ENCODE results near the gene TMEM198.

The TMEM198 gene

DNA sequence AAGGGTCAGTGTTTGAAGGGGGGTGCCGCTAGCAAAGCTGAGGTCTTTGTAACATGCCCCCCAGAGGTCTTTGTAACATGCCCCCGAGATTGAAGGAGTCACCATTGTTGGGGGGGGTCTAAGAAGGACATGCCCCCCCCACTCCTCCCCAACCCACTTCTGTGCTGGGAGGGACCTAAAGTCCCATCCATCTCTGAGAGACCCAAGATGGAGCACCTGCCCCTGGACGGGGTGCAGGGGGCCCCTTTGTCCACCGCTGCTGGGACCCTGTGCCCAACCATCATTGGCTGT is 35.4 kb upstream of the TMEM198 start:
- DNase-seq (ENCODE audit: extremely low spot score), result no peak
- no peak for TF ChIP-seq FOXM1 (IDR thresholded peaks at IDR 0.05; ENCODE audit: borderline replicate concordance)
- TF ChIP-seq SUZ12 (IDR thresholded peaks at IDR 0.05), result no peak
- TF ChIP-seq FOXA1 (IDR thresholded peaks at IDR 0.05), result no peak
- TF ChIP-seq LEF1 (IDR thresholded peaks at IDR 0.05; ENCODE audit: borderline replicate concordance), result no peak
- TF ChIP-seq HDGF (IDR thresholded peaks at IDR 0.05; ENCODE audit: borderline replicate concordance), result no peak
- no peak for TF ChIP-seq ZNF384 (IDR thresholded peaks at IDR 0.05)
- TF ChIP-seq L3MBTL2 (conservative IDR thresholded peaks at IDR 0.05), result no peak
- TF ChIP-seq BHLHE40 (IDR thresholded peaks at IDR 0.05; ENCODE audit: borderline replicate concordance), result no peak
- TF ChIP-seq CTBP1 (IDR thresholded peaks at IDR 0.05; ENCODE audit: borderline replicate concordance), result no peak
- TF ChIP-seq ARNT (IDR thresholded peaks at IDR 0.05), result no peak
- no peak for TF ChIP-seq ELF4 (IDR thresholded peaks at IDR 0.05)
- no peak for TF ChIP-seq TARDBP (IDR thresholded peaks at IDR 0.05)
- TF ChIP-seq NFRKB (IDR thresholded peaks at IDR 0.05), result no peak
- TF ChIP-seq SP1 (IDR thresholded peaks at IDR 0.05), result no peak
- no peak for TF ChIP-seq PKNOX1 (IDR thresholded peaks at IDR 0.05)
- no peak for TF ChIP-seq FOXK2 (IDR thresholded peaks at IDR 0.05)
- CTCF ChIA-PET, result interaction anchor here (1.3 to 2.4 kb wide), 3 partner anchors 9 to 32 kb away, joined by 4 to 31 read pairs (median 5); partner anchors contain the start of gene GMPPA
- POLR2A ChIA-PET, result interaction anchor here (5.0 kb wide), 1 partner anchor 9 kb away, joined by 41 read pairs; the partner anchor contains the start of gene GMPPA

GRCh38 chr2:219508971-219509779 is 34.7 kb upstream of the TMEM198 start:
- CTCF ChIA-PET, result interaction anchor here (0.7 to 2.4 kb wide), 14 partner anchors 9 to 235 kb away, joined by 3 to 31 read pairs (median 5); partner anchors contain the start of gene GMPPA
- TF ChIP-seq HDGF (IDR thresholded peaks at IDR 0.05; ENCODE audit: borderline replicate concordance) (no peak), FOXM1 (IDR thresholded peaks at IDR 0.05; ENCODE audit: borderline replicate concordance) (no peak)
- no peak for DNase-seq (ENCODE audit: extremely low spot score)
- POLR2A ChIA-PET, result interaction anchor here (1.0 to 5.0 kb wide), 5 partner anchors 8 to 35 kb away, joined by 3 to 41 read pairs (median 3); partner anchors contain the start of genes CHPF, GMPPA and TMEM198

GRCh38 chr2:219509780-219510511 is 33.9 kb upstream of the TMEM198 start:
- TF ChIP-seq FOXK2 (IDR thresholded peaks at IDR 0.05) (no peak), PKNOX1 (IDR thresholded peaks at IDR 0.05) (peak; percentile 69)
- ChIA-PET POLR2A (interaction anchor here (0.9 to 5.0 kb wide), 6 partner anchors 9 to 34 kb away, joined by 3 to 41 read pairs (median 3); partner anchors contain the start of genes CHPF, GMPPA and TMEM198), CTCF (interaction anchor here (0.5 to 2.4 kb wide), 24 partner anchors 9 to 236 kb away, joined by 3 to 31 read pairs (median 4); partner anchors contain the start of gene GMPPA)
- peak; percentile 70 for DNase-seq (ENCODE audit: extremely low spot score)

DNA sequence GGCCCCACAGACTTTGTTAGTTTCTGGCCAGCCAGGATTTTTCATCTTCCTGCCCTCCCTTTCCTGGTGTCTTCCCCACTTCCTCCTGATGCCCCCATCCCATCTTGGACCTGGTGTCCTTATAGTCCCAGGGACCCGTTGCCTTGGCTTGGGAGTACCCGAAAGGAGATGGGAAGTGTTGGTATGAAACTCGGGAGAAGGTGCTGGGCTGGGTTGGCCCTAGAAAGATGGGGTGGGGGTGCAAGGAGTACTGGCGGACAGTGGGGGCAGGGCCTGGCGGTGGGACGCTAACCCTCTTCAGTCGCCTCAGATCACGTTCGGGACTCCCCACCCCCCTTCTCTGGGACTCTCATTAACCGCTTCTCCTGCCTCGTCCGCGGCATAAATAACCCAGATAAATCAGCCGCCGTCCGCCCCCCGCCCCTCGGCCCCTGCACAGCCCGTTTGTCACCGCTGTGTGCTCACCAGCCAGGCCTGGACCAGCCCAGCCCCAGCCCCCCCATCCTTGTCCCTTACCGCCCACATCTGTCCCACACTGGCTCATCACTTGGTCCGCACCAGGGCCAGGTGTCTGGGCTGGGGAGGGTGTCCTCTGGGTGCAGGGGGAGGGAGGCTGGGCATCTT is 33.2 kb upstream of the TMEM198 start:
- CTCF ChIA-PET, result interaction anchor here (0.6 to 2.4 kb wide), 18 partner anchors 8 to 95 kb away, joined by 3 to 31 read pairs (median 4); partner anchors contain the start of gene GMPPA
- POLR2A ChIA-PET, result interaction anchor here (0.9 to 5.0 kb wide), 5 partner anchors 11 to 33 kb away, joined by 3 to 41 read pairs (median 3); partner anchors contain the start of genes CHPF, GMPPA and TMEM198
- TF ChIP-seq LEF1 (IDR thresholded peaks at IDR 0.05; ENCODE audit: borderline replicate concordance) (no peak), FOXK2 (IDR thresholded peaks at IDR 0.05) (no peak), CTBP1 (IDR thresholded peaks at IDR 0.05; ENCODE audit: borderline replicate concordance) (no peak), TARDBP (IDR thresholded peaks at IDR 0.05) (no peak), NFRKB (IDR thresholded peaks at IDR 0.05) (no peak), FOXA1 (IDR thresholded peaks at IDR 0.05) (no peak), HDGF (IDR thresholded peaks at IDR 0.05; ENCODE audit: borderline replicate concordance) (no peak), FOXM1 (IDR thresholded peaks at IDR 0.05; ENCODE audit: borderline replicate concordance) (no peak), ARNT (IDR thresholded peaks at IDR 0.05) (no peak), SUZ12 (IDR thresholded peaks at IDR 0.05) (no peak), PKNOX1 (IDR thresholded peaks at IDR 0.05) (no peak), L3MBTL2 (conservative IDR thresholded peaks at IDR 0.05) (no peak), BHLHE40 (IDR thresholded peaks at IDR 0.05; ENCODE audit: borderline replicate concordance) (no peak), ELF4 (IDR thresholded peaks at IDR 0.05) (no peak), SP1 (IDR thresholded peaks at IDR 0.05) (no peak), ZNF384 (IDR thresholded peaks at IDR 0.05) (no peak)
- DNase-seq (ENCODE audit: extremely low spot score), result no peak

DNA sequence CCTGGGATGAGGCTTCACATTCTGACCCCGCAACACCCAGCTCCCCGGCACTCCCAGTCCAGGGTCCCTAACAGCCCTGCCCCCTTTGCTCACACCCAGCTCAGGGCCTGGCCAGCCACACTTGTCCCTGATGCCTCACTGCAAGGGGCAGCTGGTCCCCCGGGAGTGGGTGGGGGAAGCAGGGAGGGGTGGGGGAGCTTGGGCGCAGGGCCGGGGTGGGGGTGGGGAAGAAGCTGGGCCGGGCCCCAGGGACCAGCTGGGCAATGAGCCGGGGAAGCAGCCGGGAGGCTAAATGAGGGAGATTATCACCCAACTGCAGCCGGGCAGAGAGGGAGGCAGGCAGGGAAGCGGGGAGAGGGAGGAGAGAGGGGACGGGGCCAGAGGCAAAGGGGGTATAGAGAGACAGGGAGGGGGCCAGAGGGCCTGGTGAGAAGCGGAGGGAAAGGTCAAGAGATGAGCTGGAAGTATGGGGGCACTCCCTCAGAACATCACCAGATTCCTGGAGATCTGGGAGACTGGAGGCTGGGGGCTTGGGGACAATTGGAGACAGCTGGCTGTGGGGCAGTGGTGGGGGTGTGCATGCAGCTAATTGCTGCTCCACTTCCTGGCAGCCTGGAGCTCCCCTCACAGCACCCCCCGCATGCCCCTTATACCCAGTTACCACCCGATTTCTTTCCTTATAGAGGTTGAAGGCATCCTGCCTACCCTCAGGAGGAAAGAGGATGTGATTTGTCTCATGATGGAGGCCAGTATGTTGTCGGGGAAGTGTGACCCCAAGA is 32.1 kb upstream of the TMEM198 start:
- TF ChIP-seq ZNF384 (IDR thresholded peaks at IDR 0.05) (no peak), TARDBP (IDR thresholded peaks at IDR 0.05) (no peak), SP1 (IDR thresholded peaks at IDR 0.05) (no peak), FOXK2 (IDR thresholded peaks at IDR 0.05) (no peak), L3MBTL2 (conservative IDR thresholded peaks at IDR 0.05) (no peak), NFRKB (IDR thresholded peaks at IDR 0.05) (no peak), BHLHE40 (IDR thresholded peaks at IDR 0.05; ENCODE audit: borderline replicate concordance) (no peak), ELF4 (IDR thresholded peaks at IDR 0.05) (no peak)
- CTCF ChIA-PET, result interaction anchor here (0.6 to 1.3 kb wide), 4 partner anchors 16 to 24 kb away, joined by 3 to 4 read pairs (median 3); no protein-coding TSS in a partner anchor
- no peak for DNase-seq (ENCODE audit: extremely low spot score)
- POLR2A ChIA-PET, result interaction anchor here (0.7 kb wide), 2 partner anchors 9 to 30 kb away, joined by 3 read pairs; no protein-coding TSS in a partner anchor

Data from HEK293T (cell line).